HCT116 (cell line): Measurements from ENCODE around the gene TNFRSF14.

Source experiments
- JUND ChIP-seq: IDR thresholded peaks from 2 replicates; pipeline ENCODE4 v1.6.1; 2012
- POLR2AphosphoS5 ChIP-seq: IDR thresholded peaks from 2 replicates; pipeline ENCODE4 v1.6.1; 2011; ENCODE audit warnings: mild to moderate bottlenecking, low read depth, low read length, moderate library complexity
- RAD21 ChIP-seq: IDR thresholded peaks from 2 replicates; pipeline ENCODE4 v1.6.1; 2012; ENCODE audit warnings: low read depth, mild to moderate bottlenecking
- TF ChIP-seq, protein P1 (sequence below), 3 experiments: fragments of 200-600 bp in 1 of 3; sonication (generic) in 1 of 3; IDR thresholded peaks in 2 of 3; conservative IDR thresholded peaks in 1 of 3; 2 replicates each; pipeline ENCODE4 v1.5.1; 2012 to 2017; ENCODE audit warnings: low read depth in 2 of 3, low read length in 2 of 3, antibody characterized with exemption in 1 of 3, borderline replicate concordance in 1 of 3, control low read depth in 1 of 3, mild to moderate bottlenecking in 1 of 3, mixed read lengths in 1 of 3, mixed run types in 1 of 3, moderate library complexity in 1 of 3; ENCODE audit not compliant: insufficient read depth in 1 of 3

DNA sequence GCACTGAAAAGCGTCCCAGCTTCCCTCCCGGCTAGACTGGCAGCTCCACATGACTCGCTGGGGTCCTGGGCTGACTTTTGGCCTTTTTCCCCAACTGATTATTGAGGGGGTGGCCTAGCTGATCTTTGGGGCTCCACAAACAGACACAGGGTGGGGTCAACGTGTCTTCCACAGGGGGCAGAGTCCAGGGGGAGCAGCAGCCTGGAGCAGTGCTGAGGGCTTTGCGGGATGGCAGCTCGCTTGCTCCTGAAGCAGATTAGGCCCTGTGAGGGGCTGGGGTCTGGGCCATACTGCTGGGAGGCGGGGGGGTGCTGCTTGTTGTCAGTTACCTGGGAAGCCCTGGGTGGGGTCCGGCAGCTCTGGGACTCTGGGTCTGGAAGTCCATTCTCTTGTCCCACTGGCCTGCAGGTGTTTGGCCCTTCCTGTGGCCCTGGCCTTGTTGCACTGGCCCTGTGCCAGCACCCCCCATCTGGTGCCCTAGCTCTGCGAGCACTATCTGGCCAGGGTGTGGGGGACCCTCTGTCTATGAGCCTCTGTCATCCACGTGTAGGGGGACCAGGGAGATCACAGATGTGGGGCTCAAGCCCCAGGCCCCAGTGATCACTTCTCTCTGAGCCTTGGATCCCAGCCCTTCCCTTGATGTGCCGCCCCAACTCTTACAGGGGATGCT is 13.8 kb upstream of the TNFRSF14 start:
- no peak for TF ChIP-seq JUND
- TF ChIP-seq, protein P1, sequence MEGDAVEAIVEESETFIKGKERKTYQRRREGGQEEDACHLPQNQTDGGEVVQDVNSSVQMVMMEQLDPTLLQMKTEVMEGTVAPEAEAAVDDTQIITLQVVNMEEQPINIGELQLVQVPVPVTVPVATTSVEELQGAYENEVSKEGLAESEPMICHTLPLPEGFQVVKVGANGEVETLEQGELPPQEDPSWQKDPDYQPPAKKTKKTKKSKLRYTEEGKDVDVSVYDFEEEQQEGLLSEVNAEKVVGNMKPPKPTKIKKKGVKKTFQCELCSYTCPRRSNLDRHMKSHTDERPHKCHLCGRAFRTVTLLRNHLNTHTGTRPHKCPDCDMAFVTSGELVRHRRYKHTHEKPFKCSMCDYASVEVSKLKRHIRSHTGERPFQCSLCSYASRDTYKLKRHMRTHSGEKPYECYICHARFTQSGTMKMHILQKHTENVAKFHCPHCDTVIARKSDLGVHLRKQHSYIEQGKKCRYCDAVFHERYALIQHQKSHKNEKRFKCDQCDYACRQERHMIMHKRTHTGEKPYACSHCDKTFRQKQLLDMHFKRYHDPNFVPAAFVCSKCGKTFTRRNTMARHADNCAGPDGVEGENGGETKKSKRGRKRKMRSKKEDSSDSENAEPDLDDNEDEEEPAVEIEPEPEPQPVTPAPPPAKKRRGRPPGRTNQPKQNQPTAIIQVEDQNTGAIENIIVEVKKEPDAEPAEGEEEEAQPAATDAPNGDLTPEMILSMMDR (IDR thresholded peaks at IDR 0.05 in 2 of 3, conservative IDR thresholded peaks at IDR 0.05 in 1 of 3; ENCODE audit: borderline replicate concordance in 1 of 3, insufficient read depth in 1 of 3, low read depth in 2 of 3, low read length in 2 of 3) = no peak
- no peak for TF ChIP-seq POLR2AphosphoS5
- no peak for TF ChIP-seq RAD21
